Tongue (tissue), 2 donors: ENCODE results near the gene CFAP54. TPM values are rescaled to one million over a fixed set of nuclear protein-coding genes. Genes with fewer than 3 reads are reported as not detected.
"Not testable (repeated sequence)": the region's sequence is repeated elsewhere in the genome, so short reads cannot be mapped to it uniquely, and the experiment has no call there.

Source experiments
- DNase-seq: peaks from one replicate; pipeline ENCODE4 v3.0.0-alpha.2; 2015
- total RNA-seq: library from RNA; depleted of rRNA; stranded (reverse); fragments of >200 nt; gene quantifications from one replicate; pipeline ENCODE4 v1.2.3, GENCODE V29; 2014

CFAP54 gene
- total RNA-seq, 1 donor from 2014 or later = 1.6 TPM

GRCh38 chr12:96478011-96478410 lies 11.4 kb upstream of the CFAP54 start:
- no peak for DNase-seq

GRCh38 chr12:96482086-96482485 lies 7.3 kb upstream of the CFAP54 start:
- DNase-seq = no peak

- no peak for DNase-seq
These were observed 6.3 kb upstream of the CFAP54 start for GRCh38 chr12:96483116-96483515.

- DNase-seq = no peak
These were observed 2.4 kb upstream of the CFAP54 start for GRCh38 chr12:96486751-96487613.

- no peak for DNase-seq
These were observed 1.7 kb upstream of the CFAP54 start for GRCh38 chr12:96487634-96488033.

GRCh38 chr12:96493106-96493505 lies 3.7 kb downstream of the CFAP54 start:
- no peak for DNase-seq

- not testable (repeated sequence) for DNase-seq
These were observed 4.8 kb downstream of the CFAP54 start for GRCh38 chr12:96494154-96494553.

GRCh38 chr12:96495155-96495554 lies 5.8 kb downstream of the CFAP54 start:
- no peak for DNase-seq

GRCh38 chr12:96495841-96496545 lies 6.6 kb downstream of the CFAP54 start:
- DNase-seq = no peak

- DNase-seq = no peak
These were observed 7.6 kb downstream of the CFAP54 start for GRCh38 chr12:96496944-96497343.

- peak; percentile 19 for DNase-seq
These were observed 8.5 kb downstream of the CFAP54 start for GRCh38 chr12:96497855-96498254.

GRCh38 chr12:96500693-96501092 lies 11.3 kb downstream of the CFAP54 start:
- no peak for DNase-seq

GRCh38 chr12:96501133-96501761 lies 11.9 kb downstream of the CFAP54 start:
- DNase-seq = no peak

- DNase-seq = no peak
These were observed 12.5 kb downstream of the CFAP54 start for GRCh38 chr12:96501908-96502307.

- no peak for DNase-seq
These were observed 13.1 kb downstream of the CFAP54 start for GRCh38 chr12:96502477-96502876.

GRCh38 chr12:96502949-96503532 lies 13.7 kb downstream of the CFAP54 start:
- DNase-seq = no peak

- DNase-seq = no peak
These were observed 14.6 kb downstream of the CFAP54 start for GRCh38 chr12:96503976-96504375.

GRCh38 chr12:96506776-96507175 lies 17.4 kb downstream of the CFAP54 start:
- no peak for DNase-seq

- peak; percentile 22 for DNase-seq
These were observed 21.0 kb downstream of the CFAP54 start for GRCh38 chr12:96510306-96510764.

GRCh38 chr12:96513166-96513565 lies 23.8 kb downstream of the CFAP54 start:
- no peak for DNase-seq

- DNase-seq = no peak
These were observed 24.3 kb downstream of the CFAP54 start for GRCh38 chr12:96513681-96514080.

GRCh38 chr12:96514328-96514727 lies 25.0 kb downstream of the CFAP54 start:
- DNase-seq = peak; percentile 60
